Choroid plexus epithelial cell (primary cell): ENCODE measurements around the gene ENTPD5.
A peak's percentile ranks its signal among the peaks of the same experiment; 100 is the strongest.
"Not testable (repeated sequence)": the region's sequence is repeated elsewhere in the genome, so short reads cannot be mapped to it uniquely, and the experiment has no call there.

Experiments used
- DNase-seq: peaks from one replicate; pipeline ENCODE4 v3.0.0-alpha.2; 2010; ENCODE audit warnings: low read depth
- H3K4me3 ChIP-seq: 2 replicates; pipeline ENCODE4 v1.5.1; 2011; ENCODE audit warnings: low read depth, mild to moderate bottlenecking, control low read depth, low read length, moderate library complexity
- TF ChIP-seq, protein P1 (sequence below): conservative IDR thresholded peaks from 2 replicates; pipeline ENCODE4 v1.5.1; 2011; ENCODE audit warnings: low read depth, mild to moderate bottlenecking, control low read depth, inconsistent platforms, low read length, moderate library complexity

Gene ENTPD5

DNA sequence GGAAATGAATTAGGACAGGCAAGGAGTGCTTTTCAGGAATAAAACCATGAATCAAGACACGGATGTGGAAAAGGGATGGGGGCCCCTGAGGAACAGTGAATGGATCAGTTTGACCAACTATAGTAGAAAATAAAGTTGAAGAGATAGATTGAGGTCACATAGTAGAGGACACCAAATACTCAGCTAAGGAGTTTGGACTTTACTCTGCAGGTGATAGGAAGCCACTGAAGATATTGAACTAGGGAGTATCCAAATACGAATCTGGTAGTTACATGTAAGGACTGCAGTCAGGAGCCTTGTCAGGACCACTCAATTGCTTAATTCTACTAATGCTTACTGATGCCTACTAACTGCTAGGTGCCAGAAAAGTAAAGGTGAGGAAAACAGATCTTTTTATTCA, 20.4 kb downstream of the ENTPD5 start:
- TF ChIP-seq, protein P1, sequence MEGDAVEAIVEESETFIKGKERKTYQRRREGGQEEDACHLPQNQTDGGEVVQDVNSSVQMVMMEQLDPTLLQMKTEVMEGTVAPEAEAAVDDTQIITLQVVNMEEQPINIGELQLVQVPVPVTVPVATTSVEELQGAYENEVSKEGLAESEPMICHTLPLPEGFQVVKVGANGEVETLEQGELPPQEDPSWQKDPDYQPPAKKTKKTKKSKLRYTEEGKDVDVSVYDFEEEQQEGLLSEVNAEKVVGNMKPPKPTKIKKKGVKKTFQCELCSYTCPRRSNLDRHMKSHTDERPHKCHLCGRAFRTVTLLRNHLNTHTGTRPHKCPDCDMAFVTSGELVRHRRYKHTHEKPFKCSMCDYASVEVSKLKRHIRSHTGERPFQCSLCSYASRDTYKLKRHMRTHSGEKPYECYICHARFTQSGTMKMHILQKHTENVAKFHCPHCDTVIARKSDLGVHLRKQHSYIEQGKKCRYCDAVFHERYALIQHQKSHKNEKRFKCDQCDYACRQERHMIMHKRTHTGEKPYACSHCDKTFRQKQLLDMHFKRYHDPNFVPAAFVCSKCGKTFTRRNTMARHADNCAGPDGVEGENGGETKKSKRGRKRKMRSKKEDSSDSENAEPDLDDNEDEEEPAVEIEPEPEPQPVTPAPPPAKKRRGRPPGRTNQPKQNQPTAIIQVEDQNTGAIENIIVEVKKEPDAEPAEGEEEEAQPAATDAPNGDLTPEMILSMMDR = no peak
- H3K4me3 ChIP-seq = no peak overlapping the region

DNA sequence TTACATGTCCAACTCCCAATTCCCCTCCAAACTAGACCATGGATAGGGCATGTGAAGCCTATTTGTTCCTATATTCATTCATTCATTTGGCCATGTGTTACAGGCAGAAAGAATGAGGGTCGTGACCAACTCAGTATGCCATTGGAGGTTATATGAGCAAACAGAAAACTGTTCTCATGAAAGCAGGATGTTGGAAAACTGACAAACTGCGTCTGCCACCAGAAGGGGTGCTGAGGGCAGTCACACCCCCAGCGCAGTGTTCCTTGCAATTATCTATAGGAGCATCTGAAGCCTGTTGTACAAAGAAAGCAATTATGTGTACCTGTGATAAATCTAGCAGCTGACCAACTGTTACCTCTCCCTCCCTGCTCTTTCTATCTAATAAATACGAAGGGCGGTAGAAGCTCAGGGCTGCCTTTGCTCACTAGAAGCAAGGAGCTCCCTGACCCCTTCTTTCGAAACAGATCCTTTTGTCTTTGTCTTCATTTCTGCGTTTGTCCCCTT, 21.1 kb downstream of the ENTPD5 start:
- no peak for DNase-seq
- no peak overlapping the region for H3K4me3 ChIP-seq
- TF ChIP-seq, protein P1 = no peak

More for the DNA sequence above, 20.4 kb downstream of the ENTPD5 start:
- DNase-seq = no peak

DNA sequence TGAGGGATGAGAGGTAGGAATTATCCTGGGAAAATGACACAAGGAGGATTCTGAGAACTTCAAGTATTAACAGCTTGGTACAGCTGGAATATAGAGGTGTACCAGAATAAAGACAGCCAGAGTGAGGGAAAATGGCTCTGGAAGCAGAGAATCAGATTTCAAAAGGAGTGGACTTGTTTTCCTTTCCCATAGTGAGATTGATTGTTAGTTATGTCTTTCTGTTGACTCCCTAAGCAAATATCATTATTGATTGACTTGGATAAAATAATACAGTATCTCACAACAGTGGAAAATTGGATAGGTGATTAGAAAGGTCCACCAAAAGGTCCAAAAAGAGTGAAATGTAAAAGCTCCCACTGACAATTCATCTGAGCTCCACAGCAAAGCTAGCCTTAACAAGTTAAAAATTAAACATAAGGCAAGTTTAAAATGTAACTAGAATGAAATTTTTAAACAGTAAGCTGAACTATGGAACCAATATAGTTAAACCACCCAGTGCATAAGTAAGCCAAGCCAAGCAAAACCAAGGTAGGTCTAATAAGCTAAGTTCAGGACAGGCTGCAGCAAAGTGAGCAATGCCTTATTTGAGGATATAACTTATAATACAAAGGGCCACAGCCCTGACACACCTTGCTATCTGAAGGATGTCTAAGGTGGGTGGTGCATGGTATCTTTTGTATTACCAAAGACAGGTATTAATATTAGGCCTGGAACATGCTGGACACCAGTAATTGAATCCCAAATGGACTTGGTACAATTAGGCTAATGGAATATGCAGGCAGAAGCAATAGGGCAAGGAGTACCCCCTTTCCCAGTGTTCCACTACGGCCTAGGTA, 21.8 kb downstream of the ENTPD5 start:
- TF ChIP-seq, protein P1 = no peak

DNA sequence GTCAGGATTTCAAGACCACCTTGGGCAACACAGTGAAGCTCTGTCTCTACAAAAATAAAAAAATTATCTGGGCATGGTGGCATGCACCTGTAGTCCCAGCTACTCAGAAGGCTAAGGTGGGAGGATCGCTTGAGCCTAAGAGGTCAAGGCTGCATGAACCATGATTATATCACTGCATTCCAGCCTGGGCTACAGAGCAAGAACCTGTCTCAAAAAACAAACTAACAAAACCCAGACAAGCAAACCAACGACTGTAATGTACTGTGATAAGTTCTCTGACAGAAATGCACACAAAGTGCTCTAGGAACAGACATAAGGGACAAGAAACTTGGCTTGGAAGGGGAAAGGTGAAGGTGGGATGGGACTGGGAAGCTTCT, 22.4 kb downstream of the ENTPD5 start:
- no peak overlapping the region for H3K4me3 ChIP-seq
- TF ChIP-seq, protein P1 = no peak
- DNase-seq = no peak

More for the DNA sequence above, 21.8 kb downstream of the ENTPD5 start:
- no peak for DNase-seq
- H3K4me3 ChIP-seq = no peak overlapping the region

DNA sequence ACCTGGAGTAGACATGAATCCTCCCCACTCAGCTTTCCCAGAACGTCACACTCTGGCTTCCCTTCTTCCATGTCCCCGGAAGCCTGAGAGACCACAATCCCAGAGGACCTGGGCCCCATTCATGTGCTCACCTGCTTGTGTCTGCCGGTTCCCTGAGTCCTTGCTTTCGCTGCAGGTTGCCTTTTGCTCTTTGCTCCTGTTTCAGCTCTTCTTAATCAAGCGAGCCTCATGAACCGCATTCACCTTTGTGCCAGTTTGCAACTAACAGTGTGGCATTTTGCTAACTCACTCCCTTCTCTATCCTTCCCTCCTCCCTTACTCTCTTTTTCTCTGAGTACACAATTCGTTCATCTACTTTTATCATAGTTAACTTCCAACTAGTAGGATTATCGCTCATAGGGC, 23.1 kb downstream of the ENTPD5 start:
- no peak overlapping the region for H3K4me3 ChIP-seq
- no peak for DNase-seq
- TF ChIP-seq, protein P1 = no peak

DNA sequence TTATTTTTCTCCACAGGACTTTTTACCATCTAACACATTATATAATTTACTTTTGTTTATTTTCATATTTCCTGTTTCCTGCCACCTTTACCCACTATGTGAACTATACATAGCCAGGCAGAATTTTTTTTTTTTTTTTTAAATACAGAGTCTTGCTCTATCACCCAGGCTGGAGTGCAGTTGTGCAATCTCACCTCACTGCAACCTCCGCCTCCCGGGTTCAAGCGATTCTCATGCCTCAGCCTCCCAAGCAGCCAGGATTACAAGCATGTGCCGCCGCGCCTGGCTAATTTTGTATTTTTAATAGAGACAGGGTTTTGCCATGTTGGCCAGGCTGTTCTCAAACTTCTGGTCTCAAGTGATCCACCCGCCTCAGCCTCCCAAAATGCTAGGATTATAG, 24.2 kb downstream of the ENTPD5 start:
- not testable (repeated sequence) for DNase-seq, H3K4me3 ChIP-seq

DNA sequence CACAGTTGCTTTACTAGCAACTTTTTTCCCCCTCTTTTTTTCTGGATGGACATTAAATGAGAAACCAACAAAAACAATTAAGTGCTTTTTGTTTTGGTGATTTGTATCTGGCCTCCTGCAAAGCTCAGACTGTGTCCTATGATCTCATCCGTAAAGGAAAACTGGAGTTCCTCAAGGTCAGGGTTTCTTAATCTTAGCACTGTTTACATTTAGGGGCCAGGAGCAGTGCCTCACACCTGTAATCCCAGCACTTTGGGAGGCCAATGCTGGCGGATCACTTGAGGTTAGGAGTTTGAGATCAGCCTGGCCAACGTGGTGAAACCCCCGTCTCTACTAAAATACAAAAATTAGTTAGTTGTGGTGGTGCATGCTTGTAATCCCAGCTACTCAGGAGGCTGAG, 28.0 kb downstream of the ENTPD5 start:
- H3K4me3 ChIP-seq = no peak overlapping the region
- TF ChIP-seq, protein P1 = no peak
- peak; percentile 20 for DNase-seq

DNA sequence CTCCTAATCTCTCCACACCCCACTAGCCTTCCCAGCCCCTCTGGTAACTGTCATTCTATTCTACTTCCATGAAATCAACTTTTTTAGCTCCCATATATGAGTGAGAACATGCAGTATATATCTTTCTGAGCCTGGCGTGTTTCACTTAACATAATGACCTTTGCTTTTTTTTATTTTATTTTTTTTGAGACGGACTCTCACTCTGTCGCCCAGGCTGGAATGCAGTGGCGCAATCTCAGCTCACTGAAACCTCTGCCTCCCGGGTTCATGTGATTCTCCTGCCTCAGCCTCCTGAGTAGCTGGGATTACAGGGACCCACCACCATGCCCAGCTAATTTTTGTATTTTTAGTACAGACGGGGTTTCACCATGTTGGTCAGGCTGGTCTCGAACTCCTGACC, 30.4 kb downstream of the ENTPD5 start:
- not testable (repeated sequence) for H3K4me3 ChIP-seq
- DNase-seq = peak; percentile 40
